HFFc6 (cell line): ENCODE results near the gene SLC13A4. TPM values are rescaled to one million over a fixed set of nuclear protein-coding genes. Genes with fewer than 3 reads are reported as not detected.

Experiments
- DNase-seq: peaks from one replicate; pipeline ENCODE4 v3.0.0-alpha.2; 2018
- H3K27ac Mint-ChIP-seq: 2 replicates; pipeline ENCODE4 v1.8.0; 2020; ENCODE audit warnings: mild to moderate bottlenecking, mixed read lengths
- H3K27me3 Mint-ChIP-seq: 2 replicates; pipeline ENCODE4 v1.8.0; 2021; ENCODE audit warnings: mild to moderate bottlenecking, moderate library complexity, mixed read lengths; ENCODE audit not compliant: insufficient read depth
- H3K36me3 Mint-ChIP-seq: 2 replicates; pipeline ENCODE4 v1.8.0; 2021; ENCODE audit warnings: low read depth, mixed read lengths
- H3K4me1 Mint-ChIP-seq: 2 replicates; pipeline ENCODE4 v1.8.0; 2020; ENCODE audit warnings: low read depth, mixed read lengths
- H3K4me3 Mint-ChIP-seq: 2 replicates; pipeline ENCODE4 v1.8.0; 2020; ENCODE audit warnings: mild to moderate bottlenecking, moderate library complexity, mixed read lengths
- H3K9me3 Mint-ChIP-seq: 2 replicates; pipeline ENCODE4 v1.8.0; 2020; ENCODE audit warnings: mild to moderate bottlenecking, mixed read lengths
- CTCF ChIP-seq: fragments of 200-600 bp; sonication (generic); IDR thresholded peaks from 2 replicates; pipeline ENCODE4 v1.5.0; 2021; ENCODE audit warnings: antibody characterized with exemption, mild to moderate bottlenecking
- total RNA-seq, 6 experiments: library from RNA; stranded (reverse); fragmentation: NEBNext Ultra II Directional; extraction: Animal tissue kit (Norgen Biotek cat#: 25700); gene quantifications; 2 replicates in 1 of 6; 3 replicates in 5 of 6; pipeline ENCODE4 v1.2.3, GENCODE V29; 2021

SLC13A4 gene
- total RNA-seq, 6 experiments from 2014 or later = 0.24 to 1.2 (median 0.68) TPM; not detected in 1

- peaks cover 4% of the 10 kb centered on the region; the same call in 1 of the 2 replicates for H3K36me3 Mint-ChIP-seq
- H3K27me3 Mint-ChIP-seq = no peaks in the 10 kb centered on the region
- H3K4me1 Mint-ChIP-seq = peaks cover 34% of the 10 kb centered on the region
- DNase-seq = no peak
- no peaks in the 10 kb centered on the region for H3K9me3 Mint-ChIP-seq
- no peak overlapping the region for H3K4me3 Mint-ChIP-seq
- no peak overlapping the region for H3K27ac Mint-ChIP-seq
- TF ChIP-seq CTCF = peak; percentile 85
Measured at GRCh38 chr7:135710417-135711138, 17.4 kb downstream of the SLC13A4 start.

GRCh38 chr7:135709508-135709907, 18.5 kb downstream of the SLC13A4 start:
- Mint-ChIP-seq H3K27ac (no peak overlapping the region), H3K36me3 (peaks cover 6% of the 10 kb centered on the region; the same call in 1 of the 2 replicates), H3K9me3 (no peaks in the 10 kb centered on the region), H3K4me1 (peaks cover 34% of the 10 kb centered on the region), H3K27me3 (0 out of 2 replicates have a peak, but pooled peaks cover 2% of the 10 kb centered on the region), H3K4me3 (no peak overlapping the region)
- DNase-seq = no peak
- no peak for TF ChIP-seq CTCF

- peaks cover 6% of the 10 kb centered on the region; the same call in 1 of the 2 replicates for H3K36me3 Mint-ChIP-seq
- H3K9me3 Mint-ChIP-seq = no peaks in the 10 kb centered on the region
- peaks cover 30% of the 10 kb centered on the region for H3K4me1 Mint-ChIP-seq
- no peak overlapping the region for H3K27ac Mint-ChIP-seq
- 0 out of 2 replicates have a peak, but pooled peaks cover 2% of the 10 kb centered on the region for H3K27me3 Mint-ChIP-seq
- no peak for DNase-seq
- H3K4me3 Mint-ChIP-seq = no peak overlapping the region
- TF ChIP-seq CTCF = no peak
Measured at GRCh38 chr7:135708041-135708440, 19.9 kb downstream of the SLC13A4 start.

- Mint-ChIP-seq H3K27me3 (0 out of 2 replicates have a peak, but pooled peaks cover 2% of the 10 kb centered on the region), H3K36me3 (peaks cover 6% of the 10 kb centered on the region; the same call in 1 of the 2 replicates), H3K27ac (no peak overlapping the region), H3K4me1 (peaks cover 25% of the 10 kb centered on the region), H3K4me3 (no peak overlapping the region), H3K9me3 (no peaks in the 10 kb centered on the region)
- TF ChIP-seq CTCF = no peak
- no peak for DNase-seq
Measured at GRCh38 chr7:135707570-135707966, 20.4 kb downstream of the SLC13A4 start.

GRCh38 chr7:135706858-135707569, 21.0 kb downstream of the SLC13A4 start:
- Mint-ChIP-seq H3K36me3 (peaks cover 6% of the 10 kb centered on the region; the same call in 1 of the 2 replicates), H3K4me3 (no peak overlapping the region), H3K9me3 (no peaks in the 10 kb centered on the region), H3K27me3 (0 out of 2 replicates have a peak, but pooled peaks cover 2% of the 10 kb centered on the region), H3K4me1 (peaks cover 20% of the 10 kb centered on the region), H3K27ac (0 out of 2 replicates have a peak overlapping the region, but pooled peaks have one; percentile 1)
- no peak for TF ChIP-seq CTCF
- DNase-seq = no peak
